K562 (cell line): ENCODE data around the gene RALGPS1. TPM values are rescaled to one million over a fixed set of nuclear protein-coding genes. Genes with fewer than 3 reads are reported as not detected.

Experiments used
- ARHGAP35 ChIP-seq: fragments of 450-650 bp; IDR thresholded peaks from 2 replicates; pipeline ENCODE4 v1.6.1; 2018; ENCODE audit not compliant: partially characterized antibody
- CBX5 ChIP-seq: IDR thresholded peaks from 2 replicates; pipeline ENCODE4 v1.6.1; 2014; ENCODE audit warnings: low read depth, borderline replicate concordance
- CC2D1A ChIP-seq: fragments of 450-650 bp; IDR thresholded peaks from 2 replicates; pipeline ENCODE4 v1.6.1; 2017; ENCODE audit warnings: mild to moderate bottlenecking
- EZH2 ChIP-seq: IDR thresholded peaks from 2 replicates; pipeline ENCODE4 v1.6.1; 2012; ENCODE audit warnings: low read depth, mild to moderate bottlenecking, inconsistent platforms, low read length, borderline replicate concordance
- KLF10 ChIP-seq: fragments of 250-450 bp; sonication (Bioruptor Pico); IDR thresholded peaks from 2 replicates; pipeline ENCODE4 v1.6.1; 2021; ENCODE audit warnings: matching md5 sums
- MEF2D ChIP-seq: conservative IDR thresholded peaks from 2 replicates; pipeline ENCODE4 v1.6.1; 2016; ENCODE audit warnings: low read depth, missing genetic modification characterization, missing compliant biosample characterization
- MYBL2 ChIP-seq, 2 experiments: fragments of 450-650 bp in 1 of 2; sonication (generic) in 1 of 2; formaldehyde crosslinking in 1 of 2; IDR thresholded peaks; 2 replicates each; pipeline versions ENCODE4 v1.6.1 to v1.8.1; 2017 to 2022; ENCODE audit warnings: borderline replicate concordance in 1 of 2, inconsistent platforms in 1 of 2, low read depth in 1 of 2, mild to moderate bottlenecking in 1 of 2, missing genetic modification reagents in 1 of 2, moderate library complexity in 1 of 2
- POLR2AphosphoS2 ChIP-seq: IDR thresholded peaks from 2 replicates; pipeline ENCODE4 v1.6.1; 2012; ENCODE audit warnings: low read length, improper control_type of control experiment
- SIRT6 ChIP-seq: IDR thresholded peaks from one replicate; pipeline ENCODE4 v1.6.1; 2012; ENCODE audit warnings: low read depth, mild to moderate bottlenecking, control low read depth, inconsistent platforms, low read length, moderate library complexity
- ZNF311 ChIP-seq: fragments of 250-450 bp; sonication (Bioruptor Pico); IDR thresholded peaks from 2 replicates; pipeline ENCODE4 v1.4.0; 2020; ENCODE audit warnings: mild to moderate bottlenecking, moderate library complexity
- polyA plus RNA-seq, 8 experiments: library from polyadenylated mRNA; depleted of rRNA in 4 of 8; stranded (reverse) in 5 of 8; unstranded in 3 of 8; fragments of >200 nt; fragmentation: Nextera tagmentation in 2 of 8; fragmentation: Illumina TruSeq in 1 of 8; extraction: Ambion mirVana in 2 of 8; extraction: Trizol in 1 of 8; gene quantifications; 2 replicates each; pipeline versions ENCODE4 v1.2.1 to v1.2.3, GENCODE V29; 2011 to 2014; ENCODE audit warnings: inconsistent platforms in 1 of 8, missing spikeins in 1 of 8
- total RNA-seq, 7 experiments: library from RNA; depleted of rRNA in 6 of 7; stranded (reverse); fragments of >200 nt in 6 of 7; fragmentation: Illumina TruSeq in 2 of 7; extraction: Trizol in 2 of 7; gene quantifications; 2 replicates each; pipeline versions ENCODE4 v1.2.1 to v1.2.3, GENCODE V29; 2011 to 2021; ENCODE audit warnings: low replicate concordance in 1 of 7
- TF ChIP-seq, protein P1 (sequence below), 2 experiments: fragments of 450-650 bp; formaldehyde crosslinking in 1 of 2; IDR thresholded peaks; 2 replicates each; pipeline versions ENCODE4 v1.4.0 to v1.6.1; 2014 to 2020; ENCODE audit warnings: mild to moderate bottlenecking in 2 of 2, borderline replicate concordance in 1 of 2, low read depth in 1 of 2
- TF ChIP-seq, protein P2 (sequence below): fragments of 250-450 bp; sonication (Bioruptor Pico); IDR thresholded peaks from 2 replicates; pipeline ENCODE4 v1.8.0; 2022; ENCODE audit warnings: inconsistent platforms
- TF ChIP-seq, protein P3 (sequence below), 3 experiments: fragments of 200-800 bp in 1 of 3; sonication (Bioruptor generic) in 1 of 3; sonication (generic) in 1 of 3; formaldehyde crosslinking in 1 of 3; IDR thresholded peaks; 2 replicates each; pipeline versions ENCODE4 v1.6.1 to v1.8.0; 2016 to 2022; ENCODE audit warnings: mild to moderate bottlenecking in 2 of 3, missing compliant biosample characterization in 2 of 3, missing genetic modification characterization in 2 of 3, missing genetic modification reagents in 1 of 3
- TF ChIP-seq, protein P4 (sequence below): fragments of 250-450 bp; sonication (Bioruptor Pico); IDR thresholded peaks from 2 replicates; pipeline ENCODE4 v1.8.0; 2021; ENCODE audit warnings: mild to moderate bottlenecking, moderate library complexity

RALGPS1 gene
- total and polyA plus RNA-seq, 9 of the 15 experiments (the other 6 are each of a cell fraction or from before 2014, with no cell fraction given), result 0.04 to 2.6 (median 1.5) TPM

DNA sequence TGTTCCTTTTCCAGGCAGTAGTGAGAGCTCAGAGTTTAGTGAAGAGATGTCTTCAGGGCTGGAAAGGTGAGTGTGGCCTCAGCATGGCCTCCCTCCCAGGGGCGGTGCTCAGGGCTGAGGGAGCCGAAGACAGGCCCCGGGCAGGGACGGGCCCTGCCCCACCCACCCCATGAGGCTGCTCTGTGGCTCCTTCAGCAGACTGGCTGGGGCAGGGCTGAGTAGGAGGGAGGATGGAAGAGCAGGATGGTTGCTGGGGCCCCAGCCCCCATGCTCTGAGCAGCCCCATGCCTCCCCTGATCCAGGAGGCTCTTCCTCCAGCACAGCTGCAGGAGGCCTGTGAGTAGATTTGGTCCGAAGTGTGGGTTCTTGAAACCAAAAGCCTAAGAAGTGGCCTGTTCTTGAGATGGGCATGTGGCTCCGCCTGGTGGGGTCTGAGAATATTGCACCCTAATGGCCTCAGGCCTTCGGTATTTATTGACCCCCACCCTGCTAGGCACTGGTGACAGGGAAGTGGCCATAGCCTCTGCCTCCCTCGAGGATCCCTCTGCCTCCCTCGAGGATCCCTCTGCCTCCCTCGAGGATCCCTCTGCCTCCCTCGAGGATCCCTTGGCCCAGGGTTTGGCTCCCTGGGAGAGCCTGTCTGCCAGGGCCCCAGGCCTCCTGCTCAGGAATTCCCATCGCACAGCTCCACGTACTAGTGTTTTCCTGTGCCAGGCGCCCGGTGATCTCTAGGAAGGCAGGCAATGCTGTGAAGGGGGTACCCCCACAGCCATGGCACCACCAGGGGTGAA is 284.6 kb downstream of the RALGPS1 start (continued):
- TF ChIP-seq, protein P1, sequence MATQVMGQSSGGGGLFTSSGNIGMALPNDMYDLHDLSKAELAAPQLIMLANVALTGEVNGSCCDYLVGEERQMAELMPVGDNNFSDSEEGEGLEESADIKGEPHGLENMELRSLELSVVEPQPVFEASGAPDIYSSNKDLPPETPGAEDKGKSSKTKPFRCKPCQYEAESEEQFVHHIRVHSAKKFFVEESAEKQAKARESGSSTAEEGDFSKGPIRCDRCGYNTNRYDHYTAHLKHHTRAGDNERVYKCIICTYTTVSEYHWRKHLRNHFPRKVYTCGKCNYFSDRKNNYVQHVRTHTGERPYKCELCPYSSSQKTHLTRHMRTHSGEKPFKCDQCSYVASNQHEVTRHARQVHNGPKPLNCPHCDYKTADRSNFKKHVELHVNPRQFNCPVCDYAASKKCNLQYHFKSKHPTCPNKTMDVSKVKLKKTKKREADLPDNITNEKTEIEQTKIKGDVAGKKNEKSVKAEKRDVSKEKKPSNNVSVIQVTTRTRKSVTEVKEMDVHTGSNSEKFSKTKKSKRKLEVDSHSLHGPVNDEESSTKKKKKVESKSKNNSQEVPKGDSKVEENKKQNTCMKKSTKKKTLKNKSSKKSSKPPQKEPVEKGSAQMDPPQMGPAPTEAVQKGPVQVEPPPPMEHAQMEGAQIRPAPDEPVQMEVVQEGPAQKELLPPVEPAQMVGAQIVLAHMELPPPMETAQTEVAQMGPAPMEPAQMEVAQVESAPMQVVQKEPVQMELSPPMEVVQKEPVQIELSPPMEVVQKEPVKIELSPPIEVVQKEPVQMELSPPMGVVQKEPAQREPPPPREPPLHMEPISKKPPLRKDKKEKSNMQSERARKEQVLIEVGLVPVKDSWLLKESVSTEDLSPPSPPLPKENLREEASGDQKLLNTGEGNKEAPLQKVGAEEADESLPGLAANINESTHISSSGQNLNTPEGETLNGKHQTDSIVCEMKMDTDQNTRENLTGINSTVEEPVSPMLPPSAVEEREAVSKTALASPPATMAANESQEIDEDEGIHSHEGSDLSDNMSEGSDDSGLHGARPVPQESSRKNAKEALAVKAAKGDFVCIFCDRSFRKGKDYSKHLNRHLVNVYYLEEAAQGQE (IDR thresholded peaks at IDR 0.05; ENCODE audit: borderline replicate concordance), result peak; percentile 95
- TF ChIP-seq, protein P1 (CRISPR knock-in tag; IDR thresholded peaks at IDR 0.05; ENCODE audit: low read depth), result no peak
- TF ChIP-seq, protein P2, sequence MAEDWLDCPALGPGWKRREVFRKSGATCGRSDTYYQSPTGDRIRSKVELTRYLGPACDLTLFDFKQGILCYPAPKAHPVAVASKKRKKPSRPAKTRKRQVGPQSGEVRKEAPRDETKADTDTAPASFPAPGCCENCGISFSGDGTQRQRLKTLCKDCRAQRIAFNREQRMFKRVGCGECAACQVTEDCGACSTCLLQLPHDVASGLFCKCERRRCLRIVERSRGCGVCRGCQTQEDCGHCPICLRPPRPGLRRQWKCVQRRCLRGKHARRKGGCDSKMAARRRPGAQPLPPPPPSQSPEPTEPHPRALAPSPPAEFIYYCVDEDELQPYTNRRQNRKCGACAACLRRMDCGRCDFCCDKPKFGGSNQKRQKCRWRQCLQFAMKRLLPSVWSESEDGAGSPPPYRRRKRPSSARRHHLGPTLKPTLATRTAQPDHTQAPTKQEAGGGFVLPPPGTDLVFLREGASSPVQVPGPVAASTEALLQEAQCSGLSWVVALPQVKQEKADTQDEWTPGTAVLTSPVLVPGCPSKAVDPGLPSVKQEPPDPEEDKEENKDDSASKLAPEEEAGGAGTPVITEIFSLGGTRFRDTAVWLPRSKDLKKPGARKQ (CRISPR knock-in tag), result no peak
- TF ChIP-seq EZH2 (no peak), CBX5 (no peak), KLF10 (no peak), MEF2D (tag) (no peak), ARHGAP35 (no peak), MYBL2 (IDR thresholded peaks at IDR 0.05; ENCODE audit: low read depth) (no peak), MYBL2 (CRISPR knock-in tag; IDR thresholded peaks at IDR 0.05; ENCODE audit: borderline replicate concordance) (no peak), CC2D1A (peak; percentile 84), SIRT6 (no peak), ZNF311 (CRISPR knock-in tag) (no peak), POLR2AphosphoS2 (no peak)
- TF ChIP-seq, protein P3, sequence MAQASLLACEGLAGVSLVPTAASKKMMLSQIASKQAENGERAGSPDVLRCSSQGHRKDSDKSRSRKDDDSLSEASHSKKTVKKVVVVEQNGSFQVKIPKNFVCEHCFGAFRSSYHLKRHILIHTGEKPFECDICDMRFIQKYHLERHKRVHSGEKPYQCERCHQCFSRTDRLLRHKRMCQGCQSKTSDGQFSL (CRISPR knock-in tag; IDR thresholded peaks at IDR 0.05), result no peak; the same call in 1 of the 2 replicates
- TF ChIP-seq, protein P3 (tag; IDR thresholded peaks at IDR 0.05), result no peak
- TF ChIP-seq, protein P4, sequence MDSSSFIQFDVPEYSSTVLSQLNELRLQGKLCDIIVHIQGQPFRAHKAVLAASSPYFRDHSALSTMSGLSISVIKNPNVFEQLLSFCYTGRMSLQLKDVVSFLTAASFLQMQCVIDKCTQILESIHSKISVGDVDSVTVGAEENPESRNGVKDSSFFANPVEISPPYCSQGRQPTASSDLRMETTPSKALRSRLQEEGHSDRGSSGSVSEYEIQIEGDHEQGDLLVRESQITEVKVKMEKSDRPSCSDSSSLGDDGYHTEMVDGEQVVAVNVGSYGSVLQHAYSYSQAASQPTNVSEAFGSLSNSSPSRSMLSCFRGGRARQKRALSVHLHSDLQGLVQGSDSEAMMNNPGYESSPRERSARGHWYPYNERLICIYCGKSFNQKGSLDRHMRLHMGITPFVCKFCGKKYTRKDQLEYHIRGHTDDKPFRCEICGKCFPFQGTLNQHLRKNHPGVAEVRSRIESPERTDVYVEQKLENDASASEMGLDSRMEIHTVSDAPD (CRISPR knock-in tag), result no peak
